T47D (cell line): ENCODE results near the gene CYP27A1.
A peak's percentile ranks its signal among the peaks of the same experiment; 100 is the strongest.
"Not testable (repeated sequence)": the region's sequence is repeated elsewhere in the genome, so short reads cannot be mapped to it uniquely, and the experiment has no call there.

Experiments
- DNase-seq, 2 experiments: peaks; one replicate each; pipeline versions ENCODE4 v3.0.0 to v3.0.0-alpha.2; 2011 to 2012; ENCODE audit warnings: low read depth in 1 of 2, low spot score in 1 of 2
- JUND ChIP-seq: IDR thresholded peaks from 2 replicates; pipeline ENCODE4 v1.6.1; 2012; ENCODE audit warnings: low read depth
- in situ Hi-C: cut with HindIII; loops from 2 replicates; pipeline ENCODE4 v1.10.0; 2016; ENCODE audit warnings: low sequenced_read_pairs, low pct_unique_long_range_greater_than_20kb

The CYP27A1 gene

DNA sequence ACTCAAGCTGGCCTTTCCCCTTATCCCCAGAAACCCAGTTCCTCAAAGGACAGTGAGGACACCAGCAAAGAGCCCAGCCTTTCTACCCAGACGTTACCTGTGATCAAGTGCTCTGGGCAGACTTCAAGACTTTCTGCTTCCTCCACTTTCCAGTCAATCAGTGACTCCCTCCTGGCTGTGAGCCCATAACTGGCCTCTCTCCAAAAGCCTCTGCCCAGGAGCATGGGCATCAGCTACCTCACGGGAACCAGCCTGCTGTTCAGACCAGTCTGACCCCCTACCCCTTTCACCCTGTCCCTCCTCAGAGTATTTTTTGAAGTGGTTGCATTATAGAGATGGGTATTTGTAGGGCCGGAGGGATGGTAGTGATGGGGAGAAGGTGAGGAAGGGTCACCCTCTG, 27.7 kb upstream of the CYP27A1 start:
- TF ChIP-seq JUND, result no peak
- DNase-seq, result no peak
- in situ Hi-C loops, result no loop called here

DNA sequence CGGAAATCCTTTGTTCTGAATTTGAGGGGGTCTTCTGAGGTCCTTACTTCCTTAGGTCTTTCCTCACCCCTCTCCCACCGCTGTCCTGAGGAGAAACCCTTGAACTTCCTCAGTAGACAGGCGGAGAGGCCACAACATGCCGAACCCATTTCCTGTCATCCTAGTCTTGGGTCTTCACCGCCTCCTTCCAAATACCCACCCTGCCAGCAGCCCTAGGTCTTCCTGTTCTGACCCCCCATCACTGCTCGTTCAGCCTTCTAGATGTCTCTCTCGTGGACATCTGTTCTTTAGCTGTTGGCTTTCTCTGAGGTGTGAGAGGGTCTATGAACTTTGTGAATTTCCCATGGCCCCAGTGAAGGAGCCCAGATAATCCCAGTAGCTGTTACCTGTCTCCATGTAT, 27.2 kb upstream of the CYP27A1 start:
- TF ChIP-seq JUND, result no peak
- DNase-seq, result no peak
- in situ Hi-C loops, result no loop called here

DNA sequence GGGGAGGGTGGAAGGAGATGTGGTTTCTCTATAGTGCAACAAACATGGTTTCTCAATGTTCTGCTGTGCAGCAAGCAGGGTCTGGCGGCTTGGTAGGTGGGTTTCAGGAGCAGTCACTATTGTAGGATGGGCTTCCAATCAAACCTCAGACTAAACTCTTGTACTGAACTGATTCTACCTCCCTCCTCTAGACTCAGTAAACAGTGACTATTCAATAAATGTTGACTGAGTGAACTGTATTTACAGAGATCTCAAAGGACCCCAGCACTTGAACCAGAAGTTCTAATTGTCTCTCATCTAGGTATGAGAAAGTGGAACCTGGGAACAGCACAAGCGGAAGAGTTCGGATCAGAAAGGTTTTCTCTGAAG, 26.8 kb upstream of the CYP27A1 start:
- TF ChIP-seq JUND, result no peak
- in situ Hi-C loops, result no loop called here
- DNase-seq, result no peak

DNA sequence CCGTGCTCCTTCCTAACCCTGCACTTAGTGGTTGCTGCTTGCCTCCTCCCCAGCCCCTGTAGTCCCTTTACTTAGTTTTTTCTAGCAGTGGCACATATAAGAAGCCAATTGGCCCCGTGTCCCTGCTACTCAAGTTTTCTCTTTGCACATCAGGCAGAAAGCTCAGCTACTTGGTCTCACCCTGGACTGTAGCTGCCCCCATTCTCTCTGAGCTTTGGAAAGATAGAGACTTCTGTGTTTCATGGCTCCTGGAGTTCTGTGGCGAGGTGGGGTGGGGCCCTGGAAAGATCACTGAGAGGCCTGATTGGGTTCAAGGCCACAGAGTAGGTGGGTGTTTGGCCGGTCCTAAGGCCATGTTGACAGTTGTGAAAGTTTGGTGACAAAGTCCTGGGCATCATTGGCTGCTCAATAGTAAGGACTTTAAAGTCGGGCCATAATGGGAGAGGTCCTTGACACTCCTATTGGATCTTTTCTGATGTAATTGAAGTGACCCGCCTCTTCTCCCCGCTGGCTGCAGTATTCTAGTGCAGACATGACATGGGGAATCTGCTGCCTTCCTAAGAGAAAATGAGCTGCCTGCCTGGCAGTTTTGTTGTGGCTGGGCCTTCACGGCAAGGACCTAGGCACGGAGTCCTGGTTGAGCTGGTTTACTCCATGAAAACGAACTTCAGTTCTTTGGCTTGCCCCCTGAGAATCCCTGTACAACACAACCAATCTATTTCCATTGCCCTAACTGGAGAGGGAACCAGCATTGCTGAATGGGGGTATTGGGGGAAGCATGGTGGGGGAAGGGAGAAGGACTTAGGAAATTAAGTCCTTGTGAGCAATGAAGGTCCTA, 26.2 kb upstream of the CYP27A1 start:
- no peak for DNase-seq
- in situ Hi-C loops, result no loop called here
- no peak for TF ChIP-seq JUND

DNA sequence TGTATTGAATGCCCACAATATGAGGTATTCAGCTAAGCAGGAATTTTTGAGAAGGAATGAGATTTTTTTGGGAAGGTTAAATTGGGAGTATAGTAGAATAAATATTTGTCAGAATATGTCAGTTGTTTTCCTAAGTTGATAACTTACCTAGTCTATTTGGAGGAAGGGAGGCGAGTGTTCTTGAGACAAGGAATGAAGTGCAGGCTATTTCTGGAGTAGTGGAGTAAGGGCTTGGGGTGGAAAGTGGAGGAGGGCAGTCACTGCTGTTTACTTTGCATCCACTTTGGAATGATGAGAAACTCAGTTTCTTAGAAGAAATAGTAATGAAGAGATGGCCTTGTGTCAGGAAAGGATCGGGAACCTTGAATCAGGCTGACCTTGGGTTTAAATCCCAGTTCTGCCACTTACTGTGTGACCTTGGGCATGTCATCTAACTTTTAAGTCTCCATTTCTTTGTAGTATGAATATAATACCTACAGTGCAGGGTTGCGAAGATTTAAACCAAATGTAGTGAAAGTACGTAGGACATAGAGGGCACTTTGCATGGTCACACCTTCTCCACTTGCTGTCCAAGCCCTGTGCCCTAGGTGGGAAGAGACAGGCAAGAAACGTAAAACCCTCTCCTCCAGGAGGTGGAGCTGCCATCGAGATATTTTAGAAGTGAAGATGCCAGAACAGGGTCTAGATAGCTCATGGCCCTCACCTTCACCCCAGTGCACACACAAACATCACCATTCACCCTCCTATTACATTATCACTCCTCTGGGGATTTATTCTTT, 25.2 kb upstream of the CYP27A1 start:
- no peak for TF ChIP-seq JUND
- no peak for DNase-seq
- in situ Hi-C loops, result no loop called here

DNA sequence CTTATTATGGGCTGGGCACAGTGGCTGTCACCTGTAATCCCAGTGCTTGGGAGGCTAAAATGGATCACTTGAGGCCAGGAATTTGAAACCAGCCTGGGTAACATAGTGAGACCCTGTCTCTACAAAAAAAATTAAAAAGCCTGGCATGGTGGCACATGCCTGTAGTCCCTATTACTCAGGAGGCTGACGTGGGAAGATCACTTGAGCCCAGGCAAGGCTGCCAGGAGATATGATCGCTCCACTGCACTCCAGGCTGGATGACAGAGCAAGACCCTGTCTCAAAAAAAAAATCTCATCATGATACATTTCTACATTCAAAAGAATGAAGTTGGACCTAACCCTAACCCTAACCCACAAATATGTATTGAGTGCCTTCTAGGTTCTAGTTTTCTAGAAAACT, 20.2 kb upstream of the CYP27A1 start:
- DNase-seq, result no peak
- in situ Hi-C loops, result no loop called here
- no peak for TF ChIP-seq JUND

DNA sequence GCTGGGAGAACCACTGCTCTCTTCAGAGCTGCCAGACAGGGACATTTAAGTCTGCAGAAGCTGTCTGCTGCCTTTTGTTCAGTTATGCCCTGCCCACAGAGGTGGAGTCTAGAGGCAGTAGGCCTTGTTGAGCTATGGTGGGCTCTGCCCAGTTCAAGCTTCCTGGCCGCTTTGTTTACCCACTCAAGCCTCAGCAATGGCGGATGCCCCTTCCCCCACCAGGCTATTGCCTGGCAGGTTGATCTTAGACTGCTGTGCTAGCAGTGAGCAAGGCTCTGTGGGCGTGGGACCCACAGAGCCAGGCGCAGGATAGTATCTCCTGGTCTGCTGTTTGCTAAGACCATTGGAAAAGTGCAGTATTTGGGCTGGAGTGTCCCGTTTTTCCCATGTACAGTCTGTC, 9.2 kb upstream of the CYP27A1 start:
- in situ Hi-C loops, result not testable (repeated sequence)

DNA sequence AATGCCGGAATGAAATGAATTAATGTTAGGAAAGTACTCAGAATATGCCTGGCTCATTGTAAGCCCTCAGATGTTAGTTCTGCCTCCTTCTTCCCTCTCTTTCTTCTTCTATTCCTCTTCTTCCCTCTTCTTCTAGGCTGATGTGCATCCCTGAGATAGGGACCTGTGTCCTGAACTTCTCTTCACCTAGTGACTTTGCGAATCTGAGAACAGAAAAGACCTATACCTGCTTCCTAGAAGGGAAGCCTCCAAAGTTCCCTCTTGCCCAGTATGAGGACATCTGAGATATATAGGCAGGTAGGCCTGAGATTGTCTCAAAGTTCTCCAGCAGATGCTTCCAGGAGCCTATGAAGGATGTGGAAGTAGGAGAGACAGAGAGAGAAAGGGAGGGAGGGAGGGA, 8.1 kb upstream of the CYP27A1 start:
- in situ Hi-C loops, result no loop called here

More for the DNA sequence above, 9.2 kb upstream of the CYP27A1 start:
- not testable (repeated sequence) for DNase-seq

DNA sequence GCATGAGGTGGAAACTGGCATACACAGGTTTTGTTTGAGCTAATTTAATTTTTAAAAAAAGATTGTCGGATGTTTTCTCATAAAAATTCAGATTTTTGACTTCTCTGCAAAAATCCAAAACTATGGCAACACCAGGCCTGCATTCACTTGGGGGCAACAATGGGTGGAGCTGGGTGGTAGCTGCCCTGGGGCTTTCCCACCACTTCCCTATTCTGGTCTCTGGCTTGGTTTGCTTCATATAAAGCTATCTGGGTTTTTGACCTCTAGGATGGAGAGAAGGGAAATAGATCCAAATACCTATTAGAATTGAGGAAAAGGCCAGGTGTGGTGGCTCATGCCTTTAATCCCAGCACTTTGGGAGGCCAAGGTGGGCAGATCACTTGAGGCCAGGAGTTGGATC, 5.5 kb upstream of the CYP27A1 start:
- in situ Hi-C loops, result no loop called here
- DNase-seq, result no peak
- no peak for TF ChIP-seq JUND

More for the DNA sequence above, 8.1 kb upstream of the CYP27A1 start:
- DNase-seq, result no peak
- no peak for TF ChIP-seq JUND

DNA sequence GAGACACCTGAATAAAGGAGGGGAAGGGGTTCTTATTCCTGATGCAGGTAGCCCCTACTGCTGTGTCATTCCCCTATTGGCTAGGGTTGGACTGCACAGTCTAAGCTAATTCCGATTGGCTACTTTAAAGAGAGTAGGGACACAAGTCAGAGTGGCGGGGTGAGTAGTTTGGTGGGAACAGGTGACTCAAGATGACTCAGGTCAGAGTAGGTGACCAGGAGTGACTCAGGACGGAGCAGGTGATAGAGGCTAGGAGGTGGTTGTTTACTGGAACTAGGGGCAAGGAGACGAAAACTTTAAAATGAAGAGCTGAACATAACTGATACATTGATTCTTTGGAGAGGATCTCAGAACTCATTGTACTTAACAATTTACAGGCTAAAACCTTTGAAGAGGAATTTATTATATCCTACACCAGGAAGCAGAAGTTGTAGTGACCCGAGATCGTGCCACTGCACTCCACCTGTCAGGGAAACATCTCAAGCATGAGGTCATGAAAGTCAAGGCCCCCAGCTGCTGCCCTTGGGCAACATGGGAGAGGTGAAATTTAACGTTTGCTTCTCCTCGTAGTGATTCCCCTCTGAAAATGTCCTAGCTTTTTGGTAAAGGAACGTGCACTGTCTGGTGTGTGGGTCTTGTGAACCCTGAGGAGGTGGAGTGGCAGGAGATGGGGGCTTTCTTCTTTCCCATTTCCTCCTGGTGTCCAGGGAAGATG, 4.5 kb upstream of the CYP27A1 start:
- DNase-seq, result no peak
- in situ Hi-C loops, result no loop called here
- no peak for TF ChIP-seq JUND

DNA sequence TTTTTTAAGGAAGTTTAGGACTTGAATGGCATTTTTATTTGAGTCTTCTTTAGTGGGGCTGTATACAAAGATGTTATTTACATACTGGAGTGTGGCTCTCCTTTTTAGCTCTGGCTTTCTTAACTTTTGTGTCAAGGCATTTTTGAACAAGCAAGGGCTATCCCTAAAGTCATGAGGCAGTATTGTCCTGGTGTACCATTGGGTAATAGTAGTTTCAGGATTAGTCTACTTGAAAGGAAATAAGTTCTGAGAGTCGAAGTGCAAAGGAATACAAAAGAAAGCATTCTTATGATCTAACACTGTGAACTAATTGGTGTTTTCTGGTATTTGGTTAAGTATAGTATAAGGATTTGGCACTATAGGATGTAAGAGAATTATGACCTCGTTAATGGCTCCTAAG, 1.9 kb upstream of the CYP27A1 start:
- in situ Hi-C loops, result no loop called here
- TF ChIP-seq JUND, result no peak

DNA sequence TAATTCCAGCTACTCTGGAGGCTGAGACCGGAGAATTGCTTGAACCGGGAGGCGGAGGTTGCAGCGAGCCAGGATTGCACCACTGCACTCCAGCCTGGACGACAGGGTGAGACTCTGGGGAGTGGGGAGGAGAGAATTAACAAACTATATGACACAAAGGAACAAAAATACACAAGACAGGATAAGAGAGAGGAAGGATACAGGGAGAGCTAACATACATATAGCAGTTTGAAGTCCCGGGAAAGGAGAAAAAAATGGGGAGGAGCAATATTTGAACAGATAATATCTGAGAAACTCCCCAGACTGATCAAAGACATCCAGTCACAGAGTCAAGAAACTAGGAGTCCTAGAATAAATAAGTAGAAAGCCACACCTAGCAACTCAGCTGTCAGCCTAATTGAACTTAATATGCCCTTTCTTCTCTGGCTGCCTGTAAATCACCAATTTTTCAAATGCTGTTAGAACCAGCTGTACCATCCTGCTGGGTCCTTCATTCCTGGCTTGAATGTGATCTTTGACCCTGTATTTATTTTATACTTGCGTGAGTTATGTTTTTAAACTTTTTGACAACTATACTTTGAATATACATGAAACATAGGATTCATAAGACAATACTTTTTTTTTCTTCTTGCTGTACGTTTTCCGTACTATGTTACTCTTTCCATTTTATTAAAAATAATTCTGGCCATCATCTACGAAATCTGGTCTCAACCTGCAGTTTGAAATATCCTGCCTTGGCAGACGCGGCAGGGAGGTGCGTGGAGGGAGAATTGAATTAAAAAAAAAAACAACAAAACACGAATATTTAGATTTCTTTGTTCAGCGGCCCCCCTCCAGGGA, 876 bp upstream of the CYP27A1 start:
- TF ChIP-seq JUND, result no peak
- DNase-seq, result peak in 1 of 2 experiments; percentile 39
- in situ Hi-C loops, result no loop called here

More for the DNA sequence above, 1.9 kb upstream of the CYP27A1 start:
- DNase-seq, result no peak
